NCI-H187 (cell line): ENCODE results near the gene SLC22A12.

Source experiments
- DNase-seq, 2 experiments: peaks; one replicate each; lab custom pipeline; 2025; lab: John Stamatoyannopoulos, UW

SLC22A12 gene

DNA sequence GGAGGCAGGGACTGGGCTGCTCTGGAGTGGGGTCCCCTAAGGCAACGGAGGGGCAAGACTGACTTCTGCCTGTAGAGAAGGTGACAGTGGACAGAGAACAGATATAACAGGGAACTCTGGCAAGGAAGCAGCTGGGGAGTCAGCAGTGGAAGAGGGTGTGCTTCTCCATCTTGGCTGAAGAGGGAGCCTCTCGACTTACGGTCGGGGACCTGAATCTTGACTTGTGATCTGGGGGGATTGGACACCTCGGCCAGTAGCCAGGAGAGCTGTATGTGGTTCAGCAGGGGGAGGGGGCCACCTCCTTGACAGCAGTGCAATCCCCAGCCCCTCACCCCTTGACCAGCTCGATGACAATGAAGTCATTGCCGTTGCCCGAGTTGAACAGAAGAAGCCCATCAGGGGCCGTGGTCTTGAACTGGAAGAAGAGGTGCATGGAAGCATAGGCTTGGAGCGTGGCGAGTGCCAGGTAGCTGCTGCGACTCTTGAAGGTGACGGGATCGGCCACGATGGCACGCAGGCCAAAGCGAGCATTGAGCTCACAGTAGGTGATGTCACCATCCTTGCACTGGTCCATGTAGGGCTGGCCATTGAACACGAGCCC is 60.0 kb downstream of the SLC22A12 start:
- DNase-seq = no peak
